Nucleus accumbens (tissue), 56 donors: ENCODE results near the gene SH3GL3.

ENCODE experiments used
- DNase-seq, 56 donors: peaks; one replicate each; lab custom pipeline; 2025; lab: John Stamatoyannopoulos, UW

SH3GL3 gene

GRCh38 chr15:83458381-83458780, 11.2 kb downstream of the SH3GL3 start:
- no peak for DNase-seq

DNA sequence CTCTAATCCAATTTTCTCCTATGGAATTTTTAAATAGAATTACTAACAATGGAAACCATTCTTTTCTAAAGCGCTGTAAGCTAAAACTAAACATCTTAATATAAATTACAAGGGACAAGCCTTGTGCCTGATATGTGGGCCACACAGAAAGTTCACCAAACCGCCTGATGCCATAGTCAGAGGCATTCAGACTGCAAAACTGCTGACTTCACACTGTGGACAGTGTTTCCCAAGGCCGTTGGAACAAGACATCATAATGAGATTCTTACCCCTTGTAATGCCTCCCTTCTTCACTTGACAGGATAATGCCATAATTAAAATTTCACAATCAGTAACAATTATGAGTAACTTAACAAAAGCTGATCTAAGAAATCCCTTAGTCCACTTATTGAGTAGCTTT, 14.9 kb downstream of the SH3GL3 start:
- no peak for DNase-seq

- no peak for DNase-seq
These were observed 15.9 kb downstream of the SH3GL3 start for GRCh38 chr15:83462953-83463433.

- no peak for DNase-seq
These were observed 23.7 kb downstream of the SH3GL3 start for GRCh38 chr15:83470887-83471286.

DNA sequence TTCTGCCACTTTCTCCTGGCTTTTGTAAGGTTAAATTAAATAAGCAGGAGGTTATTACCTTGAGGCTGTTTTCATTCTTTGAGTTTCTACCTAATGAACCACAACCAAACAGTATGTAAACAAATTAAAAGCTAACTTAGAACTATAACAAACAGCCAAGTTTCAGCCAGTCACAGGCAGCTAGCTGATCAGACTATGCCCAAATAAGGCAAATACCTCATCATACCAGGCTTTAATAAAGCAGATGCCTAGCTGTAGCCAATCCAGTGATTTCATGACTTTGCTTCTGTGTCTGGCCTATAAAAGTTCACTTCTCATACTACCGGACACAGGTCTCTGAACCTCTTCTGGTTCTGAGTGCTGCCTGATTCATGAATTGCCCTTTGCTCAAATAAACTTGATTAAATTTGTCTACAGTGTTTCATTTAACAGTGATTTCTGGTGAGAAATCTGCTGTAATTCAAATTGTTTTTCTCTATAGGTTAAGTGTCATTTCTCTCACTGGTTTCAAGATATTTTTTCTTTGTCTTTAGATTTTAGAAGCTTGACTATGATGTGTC, 24.2 kb downstream of the SH3GL3 start:
- DNase-seq = no peak

DNA sequence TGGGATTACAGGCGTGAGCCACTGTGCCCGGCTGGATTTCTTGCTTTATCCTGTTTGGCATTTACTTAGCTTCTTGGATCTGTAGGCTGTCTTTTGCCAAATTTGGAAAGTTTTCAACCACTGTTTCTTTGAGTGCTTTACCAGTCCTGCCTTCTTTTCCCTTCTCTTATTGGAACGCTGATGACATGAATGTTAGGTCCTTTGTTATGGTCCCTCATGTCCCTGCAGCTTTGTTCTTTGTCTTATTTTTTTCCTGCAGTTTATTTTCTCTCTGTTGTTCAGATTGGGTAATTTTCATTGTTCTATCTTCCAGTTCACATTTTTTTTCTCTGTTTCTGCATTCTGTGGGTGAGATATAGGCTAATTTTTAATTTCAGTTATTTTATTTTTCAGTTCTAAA, 25.0 kb downstream of the SH3GL3 start:
- no peak for DNase-seq

GRCh38 chr15:83472797-83473196, 25.7 kb downstream of the SH3GL3 start:
- DNase-seq = no peak

GRCh38 chr15:83474578-83474977, 27.4 kb downstream of the SH3GL3 start:
- DNase-seq = peak in 2 of 56 donors; percentile 12 to 19

- DNase-seq = no peak
These were observed 28.4 kb downstream of the SH3GL3 start for GRCh38 chr15:83475551-83475950.

DNA sequence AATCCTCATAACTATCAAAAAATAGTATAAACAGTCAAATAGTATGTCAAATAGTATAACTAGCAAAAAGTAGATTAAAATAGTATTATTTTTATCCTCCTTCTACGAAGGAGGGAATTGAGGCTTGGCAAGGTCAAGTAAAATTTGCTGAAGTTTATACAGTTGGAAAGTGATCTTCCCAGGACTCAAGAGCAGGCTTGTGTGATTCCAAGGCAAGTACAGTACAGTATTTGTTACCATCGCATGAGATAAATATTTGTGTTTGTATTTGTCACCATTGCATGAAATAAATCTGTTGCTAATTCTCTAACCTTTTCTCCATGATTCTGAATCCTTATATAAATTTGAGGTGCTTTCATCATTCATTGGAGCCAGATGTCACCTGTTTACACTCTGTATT, 28.9 kb downstream of the SH3GL3 start:
- no peak for DNase-seq

DNA sequence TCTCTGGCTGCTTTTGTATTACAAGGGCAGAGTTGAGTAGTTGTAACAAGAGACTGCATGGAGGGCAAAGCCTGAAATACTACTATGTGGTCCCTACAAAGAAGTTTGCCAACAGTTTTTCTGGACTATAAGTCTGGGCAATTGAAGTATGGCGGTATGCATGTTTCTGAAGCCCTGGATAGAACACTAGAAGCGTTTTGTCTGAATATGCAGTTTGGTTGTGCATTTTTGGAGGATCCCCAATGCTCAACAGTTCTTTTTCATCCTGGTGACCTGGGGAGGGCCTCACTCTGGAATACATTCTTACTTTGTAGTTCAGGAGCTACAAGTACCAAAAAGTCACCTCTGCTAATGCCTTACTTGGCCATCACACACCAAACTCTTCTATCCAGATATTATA, 29.6 kb downstream of the SH3GL3 start:
- no peak for DNase-seq

DNA sequence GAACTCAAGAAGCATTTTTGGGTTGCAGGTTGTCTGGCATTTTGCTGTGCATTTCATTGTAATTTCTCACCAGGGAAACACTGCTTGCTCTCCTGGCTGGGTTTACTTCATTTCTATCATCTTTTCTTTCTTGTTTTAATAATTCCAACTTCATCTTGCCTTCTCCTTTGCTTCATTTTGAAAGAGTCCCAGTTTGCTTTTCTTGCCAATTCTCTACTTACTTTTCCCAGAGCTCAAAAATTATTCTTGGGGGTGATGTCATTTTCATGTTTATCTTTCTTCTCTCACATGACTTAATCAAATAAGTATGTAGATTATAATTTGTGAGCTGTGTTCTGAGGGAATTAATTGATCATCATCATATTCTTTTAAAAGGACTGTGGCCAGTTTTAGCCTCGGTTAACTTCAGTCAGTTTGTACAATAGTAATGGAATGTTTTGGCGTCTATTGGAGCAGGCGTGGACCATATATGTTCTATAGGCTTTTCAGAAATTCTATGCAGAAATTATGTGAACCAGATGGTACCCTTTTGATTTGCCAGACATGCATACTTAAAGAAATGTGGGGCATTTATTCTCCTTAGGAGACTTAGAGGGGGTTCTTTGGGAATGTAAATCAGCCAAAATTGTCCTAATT, 30.1 kb downstream of the SH3GL3 start:
- DNase-seq = no peak

GRCh38 chr15:83477808-83478537, 30.8 kb downstream of the SH3GL3 start:
- peak in 1 of 56 donors; percentile 13 for DNase-seq

DNA sequence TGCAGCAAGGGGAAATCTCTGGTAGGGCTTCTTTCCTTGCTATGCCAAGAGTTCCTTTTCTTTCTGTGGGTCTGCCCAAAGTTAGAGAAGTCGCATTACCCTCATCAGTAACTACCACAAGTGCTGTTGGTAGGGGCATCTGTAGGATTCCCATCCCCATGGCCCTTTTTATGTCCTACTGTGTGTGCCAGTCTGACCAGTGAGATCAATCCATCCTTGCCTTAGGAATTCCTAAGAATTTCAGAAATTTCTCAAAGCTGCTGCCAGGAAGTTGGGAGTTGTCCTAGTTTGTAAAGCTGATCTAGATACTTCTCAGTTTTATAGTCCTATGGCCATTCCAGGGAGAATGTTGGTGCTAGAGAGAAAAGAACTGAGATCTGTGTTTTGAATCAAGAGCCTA, 36.5 kb downstream of the SH3GL3 start:
- DNase-seq = no peak

DNA sequence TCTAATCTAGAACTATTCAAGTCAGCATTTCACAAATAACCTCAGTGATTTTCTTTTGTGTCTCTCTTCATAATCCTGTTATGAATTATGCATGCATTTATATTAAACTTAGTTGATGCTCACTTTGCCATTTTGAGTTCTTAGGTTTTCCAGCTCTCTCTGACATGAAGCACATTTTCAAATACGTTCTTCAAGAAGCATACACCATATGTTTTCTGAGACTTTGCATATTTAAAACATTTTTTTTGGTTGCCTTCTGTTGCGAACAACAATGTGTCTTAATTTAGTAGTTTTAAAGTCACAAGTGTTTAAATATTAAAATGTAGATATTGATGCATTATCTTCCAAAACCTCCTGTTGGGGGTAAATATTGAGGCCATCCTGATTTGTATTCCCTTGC, 37.5 kb downstream of the SH3GL3 start:
- no peak for DNase-seq

DNA sequence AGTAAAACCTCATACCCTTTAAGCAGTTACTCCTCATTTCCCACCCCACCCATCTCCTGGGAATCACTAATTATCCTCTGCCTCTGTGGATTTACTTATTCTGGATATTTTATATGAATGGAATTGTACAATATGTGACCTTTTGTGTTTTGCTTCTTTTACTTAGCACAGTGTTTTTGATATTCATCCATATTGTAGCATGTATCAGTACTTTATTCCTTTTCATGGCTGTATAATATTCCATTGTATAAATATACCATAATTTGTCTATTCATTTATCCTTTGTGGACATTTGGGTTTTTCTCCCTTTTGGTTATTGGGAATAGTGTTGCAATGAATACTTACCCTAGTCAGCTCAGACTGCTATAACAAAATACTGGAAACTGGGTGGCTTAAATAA, 39.2 kb downstream of the SH3GL3 start:
- no peak for DNase-seq

DNA sequence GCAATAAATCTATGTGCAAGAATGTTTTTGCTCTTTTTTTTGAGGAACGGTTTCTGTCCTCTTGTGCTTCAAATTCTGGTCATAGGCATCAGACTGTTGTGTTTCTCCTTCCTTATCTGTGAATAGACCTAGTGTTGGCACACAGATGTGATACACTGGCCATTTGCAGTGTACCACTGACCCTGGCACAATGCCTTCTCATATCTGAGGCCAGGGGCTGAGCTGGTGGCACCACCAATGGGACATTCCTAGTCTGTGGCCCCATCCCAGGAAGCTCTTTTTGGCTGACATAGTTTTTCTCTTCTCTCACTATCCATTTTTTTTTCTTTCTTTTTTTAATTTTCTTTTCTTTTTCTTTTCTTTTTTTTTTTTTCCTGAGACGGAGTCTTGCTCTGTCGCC, 40.4 kb downstream of the SH3GL3 start:
- DNase-seq = peak in 3 of 56 donors; percentile 8 to 13 (median 8)

- no peak for DNase-seq
These were observed 42.5 kb downstream of the SH3GL3 start for GRCh38 chr15:83489690-83490089.

DNA sequence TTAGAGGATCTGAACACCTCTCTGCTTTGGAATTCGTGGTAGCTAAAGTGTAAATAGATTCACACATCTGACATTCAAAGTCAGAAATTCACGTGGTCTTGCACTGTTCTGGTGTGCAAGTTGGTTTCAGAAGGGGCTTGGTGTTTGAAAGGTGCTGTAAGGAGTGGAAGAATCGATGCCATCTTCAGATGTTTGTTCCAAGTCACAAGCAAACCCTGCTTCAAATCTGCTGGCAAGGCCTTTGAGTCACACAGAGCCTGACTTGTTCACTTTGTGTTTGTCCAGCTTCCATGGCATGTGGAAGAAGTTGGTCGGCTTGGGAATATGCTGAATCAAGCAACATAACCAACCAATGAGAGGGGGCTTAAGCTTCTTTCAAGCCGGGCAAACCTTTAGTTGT, 44.3 kb downstream of the SH3GL3 start:
- DNase-seq = no peak

GRCh38 chr15:83496766-83497165, 49.6 kb downstream of the SH3GL3 start:
- DNase-seq = no peak

DNA sequence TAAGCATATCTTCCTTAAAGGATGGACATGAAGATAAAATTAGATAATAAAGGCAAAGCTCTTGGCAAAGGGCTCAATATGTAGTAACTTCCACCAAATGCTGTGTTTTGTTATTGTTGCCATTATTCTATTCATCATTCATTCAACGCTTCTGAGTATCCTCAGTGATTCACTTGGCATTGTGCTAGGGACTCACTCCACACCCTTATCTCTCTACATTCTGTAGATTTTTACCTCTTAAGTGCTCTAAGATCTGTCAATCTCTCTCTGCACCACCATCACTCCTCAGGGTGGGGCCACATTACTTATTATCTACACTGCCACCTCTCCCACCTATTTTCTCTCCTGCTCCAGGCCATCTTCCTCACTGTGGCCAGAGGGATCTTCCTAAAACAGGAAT, 51.2 kb downstream of the SH3GL3 start:
- DNase-seq = no peak

DNA sequence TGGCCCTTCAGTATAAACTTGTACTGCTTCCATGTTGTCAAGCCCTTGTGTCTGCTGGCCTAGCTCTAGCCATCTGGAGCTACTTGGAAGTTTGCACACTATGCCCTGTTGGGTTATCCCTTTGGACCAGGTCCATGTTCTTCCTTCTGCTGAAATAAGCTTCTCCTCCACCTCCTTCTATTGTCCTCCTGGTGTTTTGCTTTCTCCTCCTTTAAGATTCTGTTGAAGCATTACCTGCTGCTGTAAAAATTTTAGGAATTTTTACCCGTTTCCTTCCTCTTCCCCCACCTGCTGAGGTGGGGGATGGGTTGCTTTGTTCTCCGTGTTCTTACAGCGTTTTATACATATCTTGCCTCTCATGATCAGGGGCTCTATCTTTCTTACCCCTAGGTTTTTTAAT, 51.7 kb downstream of the SH3GL3 start:
- no peak for DNase-seq
